ENCODE results near the gene ZGPAT. TPM values are rescaled to one million over a fixed set of nuclear protein-coding genes. Genes with fewer than 3 reads are reported as not detected.

ZGPAT gene
- polyA plus RNA-seq, 1 donor from 2014 or later: 60.8 TPM

DNA sequence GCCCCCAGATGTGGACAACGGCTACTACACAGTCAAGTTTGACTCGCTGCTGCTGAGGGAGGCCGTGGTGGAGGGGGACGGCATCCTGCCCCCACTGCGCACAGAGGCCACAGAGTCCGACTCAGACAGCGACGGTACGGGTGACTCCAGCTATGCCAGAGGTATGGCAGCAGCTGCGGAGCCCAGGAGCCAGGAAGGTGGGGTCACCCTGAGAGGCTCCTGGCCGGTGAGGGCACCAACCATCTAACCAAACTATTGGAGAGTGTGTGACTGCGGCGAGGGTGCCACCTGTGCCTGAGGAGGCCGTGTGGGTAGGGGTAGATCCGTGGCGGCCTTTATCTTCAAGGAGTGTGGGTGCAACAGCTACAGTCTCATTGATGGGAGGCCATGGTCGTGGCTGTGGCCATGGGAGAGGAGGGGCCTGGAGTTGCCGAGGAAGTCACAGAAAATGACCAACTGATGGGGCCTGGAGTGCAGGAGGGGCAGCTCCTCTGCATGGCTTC lies 25.8 kb downstream of the ZGPAT start:
- no peaks in the 10 kb centered on the region for H3K9me2 ChIP-seq (ENCODE audit: insufficient read depth, low read length)
- H2AFZ ChIP-seq (ENCODE audit: low read depth, low read length): no peak overlapping the region
- H3K36me3 ChIP-seq (ENCODE audit: insufficient read depth, low read length): no peaks in the 10 kb centered on the region
- H4K20me1 ChIP-seq (ENCODE audit: insufficient read depth): no peaks in the 10 kb centered on the region
- no peak overlapping the region for H3K4me2 ChIP-seq (ENCODE audit: low read length)
- no peaks in the 10 kb centered on the region for H3K27me3 ChIP-seq (ENCODE audit: insufficient read depth, low read depth, low read length)
- no peak overlapping the region for H3K9ac ChIP-seq (ENCODE audit: low read length)
- TF ChIP-seq SMC3 (conservative IDR thresholded peaks at IDR 0.05; ENCODE audit: poor library complexity) (no peak), EZH2 (IDR thresholded peaks at IDR 0.05; ENCODE audit: borderline replicate concordance, insufficient read depth, low read length, poor library complexity, severe bottlenecking) (no peak), TAF1 (IDR thresholded peaks at IDR 0.05; ENCODE audit: low read depth) (no peak)
- H3K4me3 ChIP-seq (ENCODE audit: low read length): no peak overlapping the region
- no peaks in the 10 kb centered on the region for H3K79me2 ChIP-seq (replicated peaks; ENCODE audit: insufficient read depth, low read length)
- H3K9me3 ChIP-seq (ENCODE audit: low read length): no peaks in the 10 kb centered on the region
- no peaks in the 10 kb centered on the region for H3F3A ChIP-seq (ENCODE audit: insufficient read depth, low read length, poor library complexity, severe bottlenecking)
- no peak overlapping the region for H3K27ac ChIP-seq (ENCODE audit: low read length)

GRCh38 chr20:63734111-63734945 lies 26.5 kb downstream of the ZGPAT start:
- no peak overlapping the region for H2AFZ ChIP-seq (ENCODE audit: low read depth, low read length)
- H3K79me2 ChIP-seq (replicated peaks; ENCODE audit: insufficient read depth, low read length): no peaks in the 10 kb centered on the region
- no peaks in the 10 kb centered on the region for H3K9me2 ChIP-seq (ENCODE audit: insufficient read depth, low read length)
- H3K9me3 ChIP-seq (ENCODE audit: low read length): no peaks in the 10 kb centered on the region
- no peak overlapping the region for H3K4me3 ChIP-seq (ENCODE audit: low read length)
- no peaks in the 10 kb centered on the region for H3K27me3 ChIP-seq (ENCODE audit: insufficient read depth, low read depth, low read length)
- H3K9ac ChIP-seq (ENCODE audit: low read length): no peak overlapping the region
- H3F3A ChIP-seq (ENCODE audit: insufficient read depth, low read length, poor library complexity, severe bottlenecking): no peaks in the 10 kb centered on the region
- no peak overlapping the region for H3K27ac ChIP-seq (ENCODE audit: low read length)
- no peaks in the 10 kb centered on the region for H3K36me3 ChIP-seq (ENCODE audit: insufficient read depth, low read length)
- no peak overlapping the region for H3K4me2 ChIP-seq (ENCODE audit: low read length)
- H4K20me1 ChIP-seq (ENCODE audit: insufficient read depth): no peaks in the 10 kb centered on the region
- TF ChIP-seq, protein P1, sequence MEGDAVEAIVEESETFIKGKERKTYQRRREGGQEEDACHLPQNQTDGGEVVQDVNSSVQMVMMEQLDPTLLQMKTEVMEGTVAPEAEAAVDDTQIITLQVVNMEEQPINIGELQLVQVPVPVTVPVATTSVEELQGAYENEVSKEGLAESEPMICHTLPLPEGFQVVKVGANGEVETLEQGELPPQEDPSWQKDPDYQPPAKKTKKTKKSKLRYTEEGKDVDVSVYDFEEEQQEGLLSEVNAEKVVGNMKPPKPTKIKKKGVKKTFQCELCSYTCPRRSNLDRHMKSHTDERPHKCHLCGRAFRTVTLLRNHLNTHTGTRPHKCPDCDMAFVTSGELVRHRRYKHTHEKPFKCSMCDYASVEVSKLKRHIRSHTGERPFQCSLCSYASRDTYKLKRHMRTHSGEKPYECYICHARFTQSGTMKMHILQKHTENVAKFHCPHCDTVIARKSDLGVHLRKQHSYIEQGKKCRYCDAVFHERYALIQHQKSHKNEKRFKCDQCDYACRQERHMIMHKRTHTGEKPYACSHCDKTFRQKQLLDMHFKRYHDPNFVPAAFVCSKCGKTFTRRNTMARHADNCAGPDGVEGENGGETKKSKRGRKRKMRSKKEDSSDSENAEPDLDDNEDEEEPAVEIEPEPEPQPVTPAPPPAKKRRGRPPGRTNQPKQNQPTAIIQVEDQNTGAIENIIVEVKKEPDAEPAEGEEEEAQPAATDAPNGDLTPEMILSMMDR (IDR thresholded peaks at IDR 0.05; ENCODE audit: poor library complexity, severe bottlenecking): no peak
- no peak for TF ChIP-seq EZH2 (IDR thresholded peaks at IDR 0.05; ENCODE audit: borderline replicate concordance, insufficient read depth, low read length, poor library complexity, severe bottlenecking)
- TF ChIP-seq POLR2AphosphoS5 (IDR thresholded peaks at IDR 0.05): no peak
- no peak for TF ChIP-seq SMC3 (conservative IDR thresholded peaks at IDR 0.05; ENCODE audit: poor library complexity)
- no peak for TF ChIP-seq EP300 (conservative IDR thresholded peaks at IDR 0.05; ENCODE audit: poor library complexity, severe bottlenecking)
- no peak for TF ChIP-seq RAD21 (conservative IDR thresholded peaks at IDR 0.05)
- TF ChIP-seq MXI1 (conservative IDR thresholded peaks at IDR 0.05; ENCODE audit: poor library complexity, severe bottlenecking): no peak

GRCh38 chr20:63734946-63735858 lies 27.4 kb downstream of the ZGPAT start:
- no peaks in the 10 kb centered on the region for H3K36me3 ChIP-seq (ENCODE audit: insufficient read depth, low read length)
- H3K9ac ChIP-seq (ENCODE audit: low read length): no peak overlapping the region
- H3K4me3 ChIP-seq (ENCODE audit: low read length): no peak overlapping the region

More at GRCh38 chr20:63734946-63735858, 27.4 kb downstream of the ZGPAT start:
- Histone ChIP-seq H3K27ac (ENCODE audit: low read length) (no peak overlapping the region), H3K9me3 (ENCODE audit: low read length) (no peaks in the 10 kb centered on the region), H3F3A (ENCODE audit: insufficient read depth, low read length, poor library complexity, severe bottlenecking) (no peaks in the 10 kb centered on the region), H3K27me3 (ENCODE audit: insufficient read depth, low read depth, low read length) (no peaks in the 10 kb centered on the region), H2AFZ (ENCODE audit: low read depth, low read length) (no peak overlapping the region), H3K9me2 (ENCODE audit: insufficient read depth, low read length) (no peaks in the 10 kb centered on the region), H3K79me2 (replicated peaks; ENCODE audit: insufficient read depth, low read length) (no peaks in the 10 kb centered on the region), H3K4me2 (ENCODE audit: low read length) (no peak overlapping the region), H4K20me1 (ENCODE audit: insufficient read depth) (no peaks in the 10 kb centered on the region)
- TF ChIP-seq REST (IDR thresholded peaks at IDR 0.05; ENCODE audit: borderline replicate concordance) (no peak), TAF1 (IDR thresholded peaks at IDR 0.05; ENCODE audit: low read depth) (no peak), RAD21 (conservative IDR thresholded peaks at IDR 0.05) (no peak), EP300 (conservative IDR thresholded peaks at IDR 0.05; ENCODE audit: poor library complexity, severe bottlenecking) (no peak), POLR2AphosphoS5 (IDR thresholded peaks at IDR 0.05) (no peak), EZH2 (IDR thresholded peaks at IDR 0.05; ENCODE audit: borderline replicate concordance, insufficient read depth, low read length, poor library complexity, severe bottlenecking) (no peak), MXI1 (conservative IDR thresholded peaks at IDR 0.05; ENCODE audit: poor library complexity, severe bottlenecking) (no peak), SMC3 (conservative IDR thresholded peaks at IDR 0.05; ENCODE audit: poor library complexity) (no peak)
- TF ChIP-seq, protein P1 (IDR thresholded peaks at IDR 0.05; ENCODE audit: poor library complexity, severe bottlenecking): no peak
